Loucy (cell line): ENCODE results near the gene TMPRSS5.

Experiments
- H2AFZ ChIP-seq: fragments of 200-600 bp; sonication (generic); 2 replicates; pipeline ENCODE4 v1.6.0; 2016; ENCODE audit warnings: antibody characterized with exemption, mild to moderate bottlenecking, low read length, moderate library complexity
- H3F3A ChIP-seq: fragments of 200-600 bp; 2 replicates; pipeline ENCODE4 v1.6.0; 2016; ENCODE audit warnings: antibody characterized with exemption, low read depth, mild to moderate bottlenecking
- H3K27me3 ChIP-seq: fragments of 200-600 bp; sonication (generic); 2 replicates; pipeline ENCODE4 v1.6.1; 2014; ENCODE audit warnings: low read length, mild to moderate bottlenecking; ENCODE audit not compliant: insufficient read depth, poor library complexity, severe bottlenecking
- H3K36me3 ChIP-seq: fragments of 200-600 bp; sonication (generic); 2 replicates; pipeline ENCODE4 v1.6.1; 2016; ENCODE audit warnings: low read length; ENCODE audit not compliant: insufficient read depth
- H3K4me1 ChIP-seq: fragments of 200-600 bp; sonication (generic); 2 replicates; pipeline ENCODE4 v1.5.1; 2014; ENCODE audit warnings: low read length, mild to moderate bottlenecking; ENCODE audit not compliant: insufficient read depth, poor library complexity, severe bottlenecking
- H3K4me2 ChIP-seq: fragments of 200-600 bp; sonication (generic); 2 replicates; pipeline ENCODE4 v1.6.0; 2014; ENCODE audit warnings: antibody characterized with exemption, low read length, low read depth, mild to moderate bottlenecking; ENCODE audit not compliant: poor library complexity, severe bottlenecking
- H3K4me3 ChIP-seq: fragments of 200-600 bp; sonication (generic); 2 replicates; pipeline ENCODE4 v1.5.1; 2014; ENCODE audit warnings: low read length, mild to moderate bottlenecking, mixed read lengths; ENCODE audit not compliant: poor library complexity, severe bottlenecking
- H3K79me2 ChIP-seq: fragments of 200-600 bp; sonication (generic); 2 replicates; pipeline ENCODE4 v1.6.1; 2014; ENCODE audit warnings: low read length; ENCODE audit not compliant: insufficient read depth
- H3K9ac ChIP-seq: fragments of 200-600 bp; sonication (generic); 2 replicates; pipeline ENCODE4 v1.6.0; 2014; ENCODE audit warnings: mild to moderate bottlenecking, low read depth, low read length, moderate library complexity; ENCODE audit not compliant: poor library complexity, severe bottlenecking
- H3K9me2 ChIP-seq: fragments of 200-600 bp; sonication (generic); replicated peaks from 2 replicates; pipeline ENCODE4 v1.6.1; 2016; ENCODE audit warnings: low read depth, low read length, mixed read lengths
- H3K9me3 ChIP-seq: fragments of 200-600 bp; sonication (generic); 2 replicates; pipeline ENCODE4 v1.6.1; 2014; ENCODE audit warnings: mild to moderate bottlenecking, antibody characterized with exemption, low read length, low read depth; ENCODE audit not compliant: insufficient read depth
- H4K20me1 ChIP-seq: fragments of 200-600 bp; sonication (generic); 2 replicates; pipeline ENCODE4 v1.6.0; 2014; ENCODE audit warnings: antibody characterized with exemption, low read length, mild to moderate bottlenecking; ENCODE audit not compliant: insufficient read depth, poor library complexity, severe bottlenecking
- CTCF ChIP-seq: fragments of 200-600 bp; sonication (generic); conservative IDR thresholded peaks from 2 replicates; pipeline ENCODE4 v1.5.1; 2014; ENCODE audit warnings: mild to moderate bottlenecking, antibody characterized with exemption, low read length
- EZH2phosphoT487 ChIP-seq: fragments of 200-600 bp; IDR thresholded peaks from 2 replicates; pipeline ENCODE4 v1.6.1; 2018; ENCODE audit warnings: antibody characterized with exemption, mild to moderate bottlenecking, moderate library complexity, borderline replicate concordance

TMPRSS5 gene

DNA sequence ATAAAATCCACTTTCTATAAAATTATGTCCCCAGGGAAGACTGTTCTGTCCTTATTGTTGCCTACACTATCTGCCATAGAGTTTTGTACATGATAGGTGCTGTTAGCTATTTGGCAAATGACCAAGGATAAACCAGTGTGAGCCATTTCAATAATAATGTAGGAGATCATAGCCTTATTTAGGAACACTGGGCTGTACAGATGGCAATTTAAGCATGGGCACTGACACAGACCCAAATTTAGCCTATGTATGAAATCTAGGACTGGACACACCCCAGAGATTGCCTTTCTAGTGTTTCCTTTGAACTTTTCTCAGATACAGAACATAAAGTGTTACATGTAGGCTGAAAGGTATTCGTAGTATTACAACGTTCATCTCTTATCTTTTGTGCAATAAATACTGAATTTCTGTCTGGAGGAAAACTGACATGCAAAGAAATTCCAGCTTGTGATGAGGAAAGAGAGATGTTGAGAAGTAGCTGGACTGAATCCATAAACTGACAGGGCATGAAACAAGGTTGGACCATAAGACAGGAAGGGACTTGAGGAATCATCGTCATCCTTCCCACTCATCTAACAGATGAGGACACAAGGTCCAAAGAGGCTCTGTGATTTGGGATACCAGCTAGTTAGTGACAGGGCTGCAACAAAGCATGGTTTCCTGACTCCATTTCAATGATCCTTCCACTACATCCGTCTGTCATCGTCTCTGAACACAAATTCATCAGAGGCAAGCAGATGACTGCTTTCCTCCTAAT lies 60.3 kb downstream of the TMPRSS5 start:
- no peaks in the 10 kb centered on the region for H3F3A ChIP-seq
- no peak overlapping the region for H3K9ac ChIP-seq
- TF ChIP-seq EZH2phosphoT487 (no peak), CTCF (no peak)
- no peaks in the 10 kb centered on the region for H3K27me3 ChIP-seq
- no peaks in the 10 kb centered on the region for H3K36me3 ChIP-seq
- H3K9me3 ChIP-seq = no peaks in the 10 kb centered on the region
- no peak overlapping the region for H3K4me2 ChIP-seq
- no peaks in the 10 kb centered on the region for H3K9me2 ChIP-seq
- H3K79me2 ChIP-seq = no peaks in the 10 kb centered on the region
- H4K20me1 ChIP-seq = no peaks in the 10 kb centered on the region
- H3K4me3 ChIP-seq = no peak overlapping the region
- H2AFZ ChIP-seq = no peak overlapping the region
- no peaks in the 10 kb centered on the region for H3K4me1 ChIP-seq

DNA sequence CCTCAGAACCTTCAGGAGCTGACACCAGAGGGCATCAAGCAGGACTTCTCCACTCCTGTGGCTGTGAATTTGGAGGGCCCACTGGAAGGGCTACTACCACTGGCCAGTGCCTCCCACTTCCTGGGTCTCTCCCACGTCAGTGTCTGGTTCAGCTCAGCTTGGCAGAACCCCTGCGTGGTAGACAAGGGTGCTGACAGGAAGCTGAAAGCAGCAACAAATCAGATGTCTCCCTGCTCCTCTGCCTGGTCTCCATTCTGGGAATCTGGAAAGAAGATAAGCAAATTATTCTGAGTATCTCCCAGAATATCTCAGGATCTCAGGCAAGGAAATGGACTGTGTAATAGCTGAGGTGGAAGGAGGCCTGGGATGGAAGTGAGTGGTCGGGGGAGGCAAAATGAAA lies 61.5 kb downstream of the TMPRSS5 start:
- H3K9ac ChIP-seq = no peak overlapping the region
- H2AFZ ChIP-seq = no peak overlapping the region
- H3K9me2 ChIP-seq = no peaks in the 10 kb centered on the region
- no peak overlapping the region for H3K4me3 ChIP-seq
- H3K4me2 ChIP-seq = no peak overlapping the region
- H4K20me1 ChIP-seq = no peaks in the 10 kb centered on the region
- H3K27me3 ChIP-seq = no peaks in the 10 kb centered on the region
- no peaks in the 10 kb centered on the region for H3K79me2 ChIP-seq
- no peaks in the 10 kb centered on the region for H3K9me3 ChIP-seq
- H3K36me3 ChIP-seq = no peaks in the 10 kb centered on the region
- no peaks in the 10 kb centered on the region for H3K4me1 ChIP-seq
- H3F3A ChIP-seq = no peaks in the 10 kb centered on the region
- TF ChIP-seq EZH2phosphoT487 (no peak), CTCF (no peak)

DNA sequence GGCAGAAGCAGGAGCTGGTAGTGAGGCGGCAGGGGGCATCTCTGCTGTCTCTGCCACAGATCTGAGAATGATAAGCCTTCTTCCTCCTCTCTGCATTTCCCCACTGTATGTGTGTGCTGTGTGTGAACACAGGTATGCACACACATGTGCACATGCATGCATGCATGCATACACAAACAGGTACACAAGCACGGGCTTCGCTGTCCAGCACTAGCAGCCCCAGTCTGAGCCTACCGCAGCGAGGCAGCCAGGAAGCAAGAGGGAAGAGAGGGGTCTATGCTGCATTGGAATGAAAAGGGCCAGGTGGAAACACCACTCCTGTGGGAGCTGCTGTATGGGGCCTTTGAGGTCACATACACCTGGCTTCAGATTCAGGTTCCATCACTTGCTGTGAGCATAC lies 62.4 kb downstream of the TMPRSS5 start:
- H4K20me1 ChIP-seq = no peaks in the 10 kb centered on the region
- H3K9me2 ChIP-seq = no peaks in the 10 kb centered on the region
- no peak overlapping the region for H2AFZ ChIP-seq
- no peak overlapping the region for H3K4me3 ChIP-seq
- no peaks in the 10 kb centered on the region for H3F3A ChIP-seq
- H3K27me3 ChIP-seq = no peaks in the 10 kb centered on the region
- no peak overlapping the region for H3K4me2 ChIP-seq
- no peaks in the 10 kb centered on the region for H3K4me1 ChIP-seq
- H3K9ac ChIP-seq = no peak overlapping the region
- no peaks in the 10 kb centered on the region for H3K9me3 ChIP-seq
- no peaks in the 10 kb centered on the region for H3K79me2 ChIP-seq
- TF ChIP-seq CTCF = no peak
- no peak for TF ChIP-seq EZH2phosphoT487
- H3K36me3 ChIP-seq = no peaks in the 10 kb centered on the region
